Epithelial cell of prostate (primary cell): ENCODE data around the gene EVA1A.

Source experiments
- DNase-seq: peaks from one replicate; pipeline ENCODE4 v3.0.0-alpha.2; 2011; ENCODE audit warnings: low read depth, low spot score
- H3K27ac ChIP-seq: fragments of 450-650 bp; 2 replicates; pipeline ENCODE4 v1.5.1; 2017; ENCODE audit warnings: mild to moderate bottlenecking

Gene EVA1A

DNA sequence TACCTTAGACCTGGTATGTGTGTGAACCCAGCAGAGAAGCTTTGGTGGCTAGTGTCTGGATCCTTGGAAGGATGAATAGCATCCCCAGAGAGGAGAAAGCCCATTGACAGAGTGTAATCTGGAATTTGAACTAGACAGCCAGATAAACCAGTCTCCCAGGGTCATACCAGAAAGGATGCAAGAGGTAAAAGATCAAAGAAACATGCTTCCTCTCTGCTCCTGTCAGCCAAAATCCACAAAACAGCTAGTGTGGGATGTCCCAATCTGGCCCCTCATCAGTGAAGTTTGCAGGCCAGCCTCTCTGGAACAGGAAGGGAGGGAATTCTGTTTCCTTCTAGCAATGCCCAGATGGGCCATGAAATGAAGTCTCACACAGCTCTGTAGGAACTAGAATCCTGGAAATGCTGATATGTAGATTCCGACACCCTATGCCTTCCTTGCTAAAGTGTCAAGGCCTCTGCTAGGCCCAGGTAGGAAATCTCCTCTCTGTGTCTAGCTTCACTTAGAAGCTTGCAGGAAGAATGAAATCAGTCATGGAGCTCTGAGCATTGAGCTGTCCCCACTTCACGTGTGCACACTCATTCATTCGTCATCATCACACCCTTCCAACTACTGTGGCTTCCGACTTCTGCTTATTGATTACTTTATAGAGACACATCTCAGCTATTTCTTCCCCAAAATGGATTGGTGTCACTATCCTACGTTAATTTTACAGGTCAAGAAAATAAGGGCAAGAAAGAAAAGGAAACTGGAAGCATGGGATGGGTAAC, 38.0 kb downstream of the EVA1A start:
- no peak for DNase-seq
- peak overlapping the region; percentile 23 for H3K27ac ChIP-seq

- DNase-seq, result no peak
Observed at GRCh38 chr2:75521225-75521872, 39.4 kb downstream of the EVA1A start.

DNA sequence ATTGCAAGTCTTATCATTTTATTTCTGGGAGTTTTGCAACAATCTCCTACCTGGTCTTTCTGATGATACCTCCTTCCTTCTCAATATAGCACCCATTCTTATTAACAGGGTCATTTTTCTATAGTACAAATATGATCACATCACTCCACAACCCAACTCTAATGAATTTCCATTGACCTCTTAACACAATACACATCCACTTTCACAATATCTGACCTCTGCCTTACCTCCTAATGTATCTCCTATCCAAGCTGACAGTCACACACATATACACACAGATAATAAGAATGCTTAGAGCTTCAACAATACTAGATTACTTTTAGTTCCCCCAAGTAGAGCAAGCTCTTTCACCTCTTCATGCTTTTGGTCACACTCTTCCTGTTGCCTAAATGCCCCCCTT, 40.9 kb downstream of the EVA1A start:
- no peak overlapping the region for H3K27ac ChIP-seq
- no peak for DNase-seq

More at GRCh38 chr2:75521225-75521872, 39.4 kb downstream of the EVA1A start:
- H3K27ac ChIP-seq, result no peak overlapping the region

DNA sequence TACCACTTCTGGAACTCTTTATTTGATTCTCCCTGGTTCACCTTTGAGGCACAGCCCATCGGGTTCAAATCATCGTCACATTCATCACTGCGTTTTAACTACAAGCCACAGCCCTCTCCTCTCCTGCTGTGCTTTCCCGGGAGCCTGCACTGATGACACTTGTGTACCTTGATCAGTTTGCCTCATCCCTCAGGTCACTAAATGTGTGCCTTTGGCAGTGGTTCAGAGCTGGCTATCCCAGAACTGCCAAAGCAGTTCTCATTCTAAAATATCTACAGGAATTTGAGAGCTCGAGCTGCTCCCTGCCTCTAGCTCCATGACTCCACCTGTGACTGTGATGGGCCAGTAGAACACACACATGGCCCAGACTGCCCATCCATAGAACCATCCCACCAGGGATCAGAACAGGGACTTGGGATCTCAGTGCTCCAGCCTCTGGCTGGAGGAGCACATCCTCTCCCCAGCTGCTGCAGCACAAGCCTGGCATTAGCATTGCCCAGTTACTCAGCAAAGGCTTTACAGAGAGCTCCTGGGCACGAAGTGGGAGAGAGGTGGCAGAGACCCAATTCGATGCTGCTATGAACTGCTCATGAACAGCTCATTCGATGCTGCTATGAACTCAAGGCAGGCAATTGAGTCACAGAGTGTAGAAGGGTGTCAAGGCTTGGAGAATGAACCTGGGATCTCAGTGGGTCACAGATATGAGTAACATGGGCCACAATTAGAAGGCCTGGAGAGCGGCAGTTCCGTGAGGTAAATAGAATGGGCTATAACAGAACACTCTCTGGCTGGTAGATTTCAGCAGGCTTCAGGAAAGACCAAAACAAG, 41.9 kb downstream of the EVA1A start:
- H3K27ac ChIP-seq, result no peak overlapping the region
- no peak for DNase-seq

GRCh38 chr2:75517547-75518230, 43.0 kb downstream of the EVA1A start:
- DNase-seq, result no peak
- no peak overlapping the region for H3K27ac ChIP-seq

GRCh38 chr2:75516378-75517360, 44.1 kb downstream of the EVA1A start:
- peak overlapping the region; percentile 13 for H3K27ac ChIP-seq
- peak; percentile 36 for DNase-seq

GRCh38 chr2:75515584-75516368, 45.0 kb downstream of the EVA1A start:
- H3K27ac ChIP-seq, result no peak overlapping the region
- no peak for DNase-seq

DNA sequence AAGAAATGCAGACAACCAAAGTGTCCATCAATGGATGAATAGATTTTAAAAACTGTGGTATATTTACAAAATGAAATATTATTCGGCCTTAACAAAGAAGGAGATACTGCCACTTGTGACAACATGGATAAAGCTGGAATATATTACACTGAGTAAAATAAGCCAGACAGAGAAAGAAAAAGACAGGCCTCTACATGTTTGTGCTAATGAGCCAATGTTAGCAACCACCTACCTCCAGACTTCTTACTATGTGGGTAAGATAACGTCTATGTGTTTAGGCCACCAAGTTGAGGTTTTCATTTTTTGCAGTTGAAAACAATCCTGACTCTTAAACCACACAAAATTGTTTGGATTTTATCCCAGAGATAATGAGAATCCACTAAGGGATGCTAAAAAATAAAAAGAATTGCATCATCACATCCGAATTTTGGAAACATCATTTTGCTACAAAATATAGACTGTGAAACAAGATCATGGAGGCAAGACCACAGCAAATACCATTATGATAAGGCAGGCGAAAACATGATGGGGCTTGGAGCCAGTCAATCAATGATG, 47.0 kb downstream of the EVA1A start:
- H3K27ac ChIP-seq, result no peak overlapping the region
- no peak for DNase-seq

- H3K27ac ChIP-seq, result no peak overlapping the region
- DNase-seq, result no peak
Observed at GRCh38 chr2:75512455-75513212, 48.1 kb downstream of the EVA1A start.

DNA sequence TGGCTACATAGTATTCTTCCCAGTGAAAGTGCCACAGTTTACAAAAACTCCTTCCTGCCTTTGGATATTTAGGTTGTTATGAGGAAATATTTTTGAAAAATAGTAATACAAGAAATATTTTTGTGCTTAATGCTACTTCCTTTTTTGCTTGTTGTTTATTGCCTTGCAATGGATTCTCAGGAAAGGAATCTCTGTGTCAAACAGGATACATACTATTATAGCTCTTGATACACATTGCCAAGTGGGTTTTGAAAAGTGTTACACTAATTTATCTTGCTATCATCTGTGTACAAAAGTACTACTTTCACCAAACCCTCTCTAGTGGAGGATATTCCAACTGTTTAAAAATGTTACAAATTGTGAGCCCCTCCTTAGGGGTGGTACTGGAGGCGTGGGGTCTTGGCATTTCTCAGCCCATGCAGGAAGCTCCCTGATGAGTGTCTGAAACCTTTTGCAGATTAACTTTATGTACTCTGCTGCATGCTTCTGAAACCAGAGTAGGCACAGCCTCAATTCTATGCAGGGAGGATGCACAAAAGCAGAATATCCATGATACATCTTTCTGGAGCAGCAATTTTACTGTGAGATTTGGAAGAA, 54.5 kb downstream of the EVA1A start:
- H3K27ac ChIP-seq, result no peak overlapping the region
- DNase-seq, result no peak

DNA sequence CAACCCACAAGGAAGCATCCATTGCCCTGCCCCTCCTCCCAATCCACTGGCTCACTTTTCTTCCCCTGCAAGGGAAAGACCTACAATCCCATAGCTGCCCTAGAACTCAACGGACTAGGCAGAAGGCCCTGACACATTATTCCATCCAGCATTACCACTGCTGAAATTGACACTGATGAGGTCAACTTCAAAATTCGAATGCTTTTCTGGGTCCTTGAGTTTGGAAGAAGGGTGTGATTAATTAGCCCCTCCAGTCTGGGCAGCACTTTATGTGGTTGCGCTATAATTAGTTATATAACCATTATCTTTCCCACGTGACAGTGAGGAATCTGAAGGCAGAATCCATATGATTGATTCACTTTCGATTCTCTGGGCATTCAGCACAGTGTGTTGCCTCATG, 55.7 kb downstream of the EVA1A start:
- H3K27ac ChIP-seq, result no peak overlapping the region
- DNase-seq, result no peak

DNA sequence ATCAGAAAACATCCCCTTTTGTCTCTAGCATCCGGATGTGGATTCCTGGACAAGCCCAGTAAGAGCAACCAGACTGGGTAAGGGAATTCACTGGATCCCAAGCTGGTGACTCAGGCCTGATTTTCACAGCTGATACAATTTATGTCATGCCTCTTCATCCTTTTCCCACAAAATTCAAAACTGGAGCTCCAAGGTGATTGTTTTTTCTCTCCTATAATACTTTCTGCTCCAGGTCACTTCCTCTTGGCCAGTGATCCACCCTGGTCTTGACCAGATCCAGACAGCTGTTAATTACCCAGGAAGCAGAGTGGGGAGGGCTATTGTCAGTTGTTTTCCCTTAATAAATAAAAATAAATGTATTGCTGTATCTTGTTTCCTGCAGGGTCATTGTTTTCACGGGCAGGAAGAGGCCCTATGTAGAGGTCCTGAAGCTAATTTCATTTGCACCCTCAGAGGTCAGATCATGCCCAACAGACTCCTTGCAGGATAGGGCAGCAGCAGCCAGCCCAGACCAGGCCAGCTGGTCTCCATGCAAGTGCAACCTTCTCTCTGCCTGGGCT, 57.6 kb downstream of the EVA1A start:
- peak; percentile 12 for DNase-seq
- H3K27ac ChIP-seq, result peak overlapping the region; percentile 41

DNA sequence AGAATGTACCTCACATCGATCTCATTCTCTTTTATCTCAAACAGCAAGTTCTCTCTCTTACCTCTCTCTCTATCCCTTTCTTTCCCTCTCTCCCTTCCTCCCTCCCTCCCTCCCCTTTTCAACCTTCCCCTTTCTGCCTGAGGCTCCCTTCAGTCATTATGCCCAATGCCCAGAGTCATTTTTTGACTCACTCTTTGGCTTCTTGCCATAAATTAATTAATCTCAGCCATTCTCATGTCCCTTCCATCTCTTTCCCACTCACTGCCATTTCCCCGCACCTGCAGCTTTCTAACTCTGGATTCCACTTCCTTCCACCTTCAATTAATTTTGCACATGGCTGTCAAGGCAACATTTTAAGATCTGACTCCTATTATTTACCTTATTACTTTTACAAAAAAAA, 60.1 kb downstream of the EVA1A start:
- DNase-seq, result no peak

GRCh38 chr2:75499534-75499933, 61.2 kb downstream of the EVA1A start:
- no peak for DNase-seq
- H3K27ac ChIP-seq, result no peak overlapping the region

More for the DNA sequence above, 60.1 kb downstream of the EVA1A start:
- H3K27ac ChIP-seq, result no peak overlapping the region

DNA sequence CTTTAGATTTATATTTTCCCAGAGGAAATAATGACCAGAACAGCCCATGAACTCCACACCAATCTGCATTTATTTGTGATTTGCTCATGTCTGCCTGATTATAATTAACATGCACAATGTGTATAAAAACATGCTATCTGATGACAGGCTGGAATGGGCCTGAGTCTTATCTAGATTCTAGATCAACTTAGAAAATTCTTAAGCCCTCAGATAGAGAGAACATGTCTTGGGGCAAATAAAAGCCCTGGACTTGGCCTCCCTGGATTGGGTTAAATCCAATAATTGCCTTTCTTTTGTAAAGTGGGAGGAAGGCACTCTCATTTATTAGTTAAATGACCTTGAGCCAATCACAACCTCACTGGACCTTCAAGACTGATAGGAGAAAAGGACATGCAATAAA, 61.8 kb downstream of the EVA1A start:
- DNase-seq, result no peak
- no peak overlapping the region for H3K27ac ChIP-seq

- H3K27ac ChIP-seq, result no peak overlapping the region
- no peak for DNase-seq
Observed at GRCh38 chr2:75497256-75497655, 63.5 kb downstream of the EVA1A start.

GRCh38 chr2:75495862-75496261, 64.9 kb downstream of the EVA1A start:
- DNase-seq, result no peak
- no peak overlapping the region for H3K27ac ChIP-seq
